GM20000 (cell line): ENCODE results near the gene JADE2.

Experiments used
- DNase-seq: peaks from one replicate; pipeline ENCODE4 v3.0.0; 2012; ENCODE audit warnings: low spot score
- TF ChIP-seq, protein P1 (sequence below): IDR thresholded peaks from 2 replicates; pipeline ENCODE4 v1.5.1; 2012; ENCODE audit warnings: mild to moderate bottlenecking, control low read depth; ENCODE audit errors: extremely low read depth, missing control alignments

JADE2 gene

DNA sequence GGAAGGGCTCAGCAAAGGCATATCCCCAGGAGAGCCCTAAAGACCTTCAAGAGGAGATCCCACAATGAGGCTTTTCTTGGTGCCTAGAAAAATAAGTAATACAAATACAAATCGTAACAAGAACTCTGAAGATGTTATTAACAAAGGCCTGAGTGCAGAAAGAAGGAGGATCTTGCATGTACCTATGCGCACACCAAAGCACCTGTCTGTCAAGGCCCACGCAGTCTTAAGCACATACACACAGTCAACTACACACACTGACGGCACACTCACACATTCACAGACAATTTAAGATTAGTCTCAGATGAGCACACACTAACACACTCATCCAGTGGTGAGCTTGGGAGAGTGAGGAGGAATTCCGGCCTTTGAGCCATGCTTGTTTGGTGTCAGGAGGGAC, 38.5 kb downstream of the JADE2 start:
- no peak for DNase-seq
- TF ChIP-seq, protein P1, sequence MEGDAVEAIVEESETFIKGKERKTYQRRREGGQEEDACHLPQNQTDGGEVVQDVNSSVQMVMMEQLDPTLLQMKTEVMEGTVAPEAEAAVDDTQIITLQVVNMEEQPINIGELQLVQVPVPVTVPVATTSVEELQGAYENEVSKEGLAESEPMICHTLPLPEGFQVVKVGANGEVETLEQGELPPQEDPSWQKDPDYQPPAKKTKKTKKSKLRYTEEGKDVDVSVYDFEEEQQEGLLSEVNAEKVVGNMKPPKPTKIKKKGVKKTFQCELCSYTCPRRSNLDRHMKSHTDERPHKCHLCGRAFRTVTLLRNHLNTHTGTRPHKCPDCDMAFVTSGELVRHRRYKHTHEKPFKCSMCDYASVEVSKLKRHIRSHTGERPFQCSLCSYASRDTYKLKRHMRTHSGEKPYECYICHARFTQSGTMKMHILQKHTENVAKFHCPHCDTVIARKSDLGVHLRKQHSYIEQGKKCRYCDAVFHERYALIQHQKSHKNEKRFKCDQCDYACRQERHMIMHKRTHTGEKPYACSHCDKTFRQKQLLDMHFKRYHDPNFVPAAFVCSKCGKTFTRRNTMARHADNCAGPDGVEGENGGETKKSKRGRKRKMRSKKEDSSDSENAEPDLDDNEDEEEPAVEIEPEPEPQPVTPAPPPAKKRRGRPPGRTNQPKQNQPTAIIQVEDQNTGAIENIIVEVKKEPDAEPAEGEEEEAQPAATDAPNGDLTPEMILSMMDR, result no peak

DNA sequence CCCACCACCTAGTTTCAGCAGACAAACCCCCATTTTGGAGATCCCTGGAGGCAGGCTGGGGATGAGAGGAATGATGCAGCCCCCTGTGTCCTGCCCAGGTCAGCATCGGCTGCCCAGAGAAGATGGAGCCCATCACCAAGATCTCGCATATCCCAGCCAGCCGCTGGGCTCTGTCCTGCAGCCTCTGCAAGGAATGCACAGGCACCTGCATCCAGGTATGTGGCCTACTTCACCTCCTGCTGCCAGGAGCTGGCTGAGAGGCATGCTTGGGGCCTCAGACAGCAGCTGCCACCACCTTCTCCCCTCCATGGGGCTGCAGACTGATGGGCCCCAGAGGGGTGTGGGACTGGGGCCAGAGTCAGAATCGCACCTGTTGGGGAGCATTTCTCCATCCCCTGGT, 38.9 kb downstream of the JADE2 start:
- DNase-seq, result no peak

DNA sequence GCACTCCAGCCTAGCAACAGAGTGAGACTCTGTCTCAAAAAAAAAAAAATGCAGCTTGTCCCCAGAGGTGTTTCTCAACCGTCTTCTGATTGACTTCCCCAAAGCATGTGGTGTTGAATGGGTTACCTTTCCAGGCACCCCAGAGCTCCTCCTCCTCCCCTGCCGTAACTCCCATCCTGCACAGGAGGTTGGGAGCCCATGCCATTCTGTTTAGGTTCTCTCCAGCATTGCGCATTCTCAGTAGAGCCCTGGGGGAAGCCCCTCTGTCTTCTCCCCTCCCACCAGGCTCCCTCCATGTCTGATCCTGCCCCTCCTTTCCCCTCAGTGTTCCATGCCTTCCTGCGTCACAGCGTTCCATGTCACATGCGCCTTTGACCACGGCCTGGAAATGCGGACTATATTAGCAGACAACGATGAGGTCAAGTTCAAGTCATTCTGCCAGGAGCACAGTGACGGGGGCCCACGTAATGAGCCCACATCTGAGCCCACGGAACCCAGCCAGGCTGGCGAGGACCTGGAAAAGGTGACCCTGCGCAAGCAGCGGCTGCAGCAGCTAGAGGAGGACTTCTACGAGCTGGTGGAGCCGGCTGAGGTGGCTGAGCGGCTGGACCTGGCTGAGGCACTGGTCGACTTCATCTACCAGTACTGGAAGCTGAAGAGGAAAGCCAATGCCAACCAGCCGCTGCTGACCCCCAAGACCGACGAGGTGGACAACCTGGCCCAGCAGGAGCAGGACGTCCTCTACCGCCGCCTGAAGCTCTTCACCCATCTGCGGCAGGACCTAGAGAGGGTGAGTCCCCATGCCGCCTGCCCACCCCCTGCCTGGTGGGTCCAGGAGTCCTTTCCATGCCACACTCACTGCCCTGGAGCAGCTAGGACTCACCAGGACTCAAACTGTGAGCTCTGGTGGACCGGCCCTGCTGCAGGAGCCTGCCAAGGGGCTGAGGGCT, 40.6 kb downstream of the JADE2 start:
- TF ChIP-seq, protein P1, result no peak

More for the DNA sequence above, 38.9 kb downstream of the JADE2 start:
- TF ChIP-seq, protein P1, result no peak

DNA sequence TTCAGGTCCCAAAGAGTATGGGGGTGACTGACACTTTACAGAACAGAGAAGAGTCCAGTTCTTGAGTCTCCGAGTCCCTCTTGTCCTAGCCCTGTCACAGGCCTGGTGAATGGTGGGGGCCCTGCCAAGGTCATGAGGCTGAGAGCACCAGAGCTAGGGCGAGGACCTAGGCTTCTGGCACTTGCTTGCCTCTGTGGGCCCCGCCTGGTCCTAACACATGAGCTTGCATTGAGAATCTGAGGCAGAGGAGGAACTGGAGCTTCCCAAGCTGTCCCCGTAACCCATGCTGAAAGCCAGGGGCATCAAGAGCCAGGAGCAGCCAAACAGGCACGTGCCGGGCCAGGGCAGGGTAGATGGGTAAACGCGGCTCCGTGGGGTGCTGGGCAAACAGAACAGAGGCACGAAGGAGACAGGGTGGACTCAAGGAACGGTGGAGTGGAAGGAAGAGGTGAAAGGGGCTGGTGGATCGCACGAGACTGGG, 41.3 kb downstream of the JADE2 start:
- DNase-seq, result no peak
- TF ChIP-seq, protein P1, result no peak

More for the DNA sequence above, 40.6 kb downstream of the JADE2 start:
- no peak for DNase-seq

DNA sequence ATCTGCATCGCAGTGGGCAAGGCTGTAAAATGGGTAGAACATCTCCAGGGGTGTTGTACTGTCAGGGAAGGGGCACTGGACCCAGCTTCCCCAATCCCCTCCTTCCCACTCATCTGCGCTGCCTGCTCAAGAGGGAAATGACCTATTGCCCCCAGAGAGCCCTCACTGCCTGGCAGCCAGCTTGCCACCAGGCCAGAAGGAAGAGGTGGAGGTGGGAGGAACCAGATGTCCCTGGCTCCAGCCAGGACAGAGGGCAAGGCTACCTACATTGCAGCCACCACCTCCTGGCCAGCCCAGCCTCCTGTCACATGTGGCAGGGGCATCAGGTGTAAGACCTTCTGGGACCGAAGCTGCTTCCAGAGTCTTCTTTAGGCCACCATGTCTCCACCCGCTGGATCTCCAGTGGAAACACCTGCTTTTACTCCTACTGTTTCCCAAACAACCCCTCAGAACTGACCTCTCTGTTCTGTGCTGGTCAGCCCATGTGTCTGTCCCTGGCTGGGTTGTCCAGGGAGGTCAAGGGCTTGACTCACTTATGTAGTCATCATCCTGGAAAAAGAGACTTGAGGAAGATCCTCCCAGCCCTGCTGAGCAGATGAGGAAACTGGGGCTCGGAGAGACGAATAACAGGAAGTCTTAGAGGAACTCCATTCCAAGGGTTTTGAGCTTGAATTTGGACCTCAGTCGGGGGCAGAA, 42.3 kb downstream of the JADE2 start:
- TF ChIP-seq, protein P1, result no peak
- no peak for DNase-seq

DNA sequence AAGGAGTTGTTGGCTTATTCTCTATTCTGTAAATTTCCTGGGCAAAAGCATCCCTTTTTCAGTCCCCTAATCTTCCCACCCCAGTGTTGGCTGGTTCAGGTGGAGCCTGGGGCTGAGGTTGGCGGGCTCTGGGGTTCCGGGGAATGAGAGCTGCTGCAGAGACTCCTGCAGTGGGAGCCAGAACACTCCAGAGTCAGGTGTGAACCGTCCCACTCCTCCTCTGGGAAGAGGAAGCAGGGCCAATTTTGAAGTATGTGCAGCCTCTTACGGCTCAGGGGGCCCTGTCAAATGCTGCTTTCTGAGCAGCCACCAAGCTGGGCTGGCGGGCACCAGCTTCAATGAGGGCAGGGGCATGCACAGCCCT, 42.8 kb downstream of the JADE2 start:
- DNase-seq, result no peak
- TF ChIP-seq, protein P1, result no peak
